HepG2 (cell line): ENCODE results near the gene CABP5. TPM values are rescaled to one million over a fixed set of nuclear protein-coding genes. Genes with fewer than 3 reads are reported as not detected.

Source experiments
- ATAC-seq: fragments of 200-7000 bp; cut with Tn5 transposase; 3 replicates; pipeline ENCODE4 v1.9.1; 2020; ENCODE audit warnings: mild to moderate bottlenecking, moderate library complexity
- BruUV-seq: library from RNA; stranded (reverse); fragments of 400-500 nt; replicated peaks from 2 replicates; lab custom pipeline; 2021; lab: Mats Ljungman, UMichigan
- CTCF ChIA-PET: fragments of 300-600 bp; formaldehyde crosslinking; extraction: SDS; loops from one replicate; lab custom pipeline; 2021; ENCODE audit warnings: low total read pairs, inconsistent platforms, low intra/inter-chr PET ratio; lab: Yijun Ruan, JAX
- POLR2A ChIA-PET: fragments of 350-600 bp; sonication (Branson Sonifier 250); formaldehyde crosslinking; loops from one replicate; lab custom pipeline; 2020; ENCODE audit warnings: antibody characterized with exemption, inconsistent platforms; lab: Yijun Ruan, JAX
- DNase-seq: peaks from one replicate; pipeline ENCODE4 v3.0.0-alpha.2; 2015; ENCODE audit warnings: low spot score
- FAIRE-seq: peaks from 3 replicates; lab custom pipeline; 2011; peaks lifted over from hg19 to GRCh38; lab: Jason Lieb, UNC
- H2AFZ ChIP-seq: one replicate; pipeline ENCODE4 v1.6.1; 2011; ENCODE audit warnings: low read length, inconsistent platforms
- H3K27ac ChIP-seq: fragments of 300-600 bp; 3 replicates; pipeline ENCODE4 v1.8.0; 2011; ENCODE audit warnings: mixed run types, mild to moderate bottlenecking, mixed read lengths, low read length, inconsistent platforms; ENCODE audit not compliant: insufficient read depth; ENCODE audit errors: extremely low read length
- H3K27me3 ChIP-seq, 2 experiments: fragments of 200-600 bp in 1 of 2; 2 replicates in 1 of 2; 3 replicates in 1 of 2; pipeline versions ENCODE4 v1.6.0 to v1.8.0; 2011; ENCODE audit warnings: low read length in 2 of 2, mild to moderate bottlenecking in 2 of 2, moderate library complexity in 2 of 2, inconsistent platforms in 1 of 2; ENCODE audit not compliant: insufficient read depth in 2 of 2, control insufficient read depth in 1 of 2
- H3K36me3 ChIP-seq, 2 experiments: fragments of 200-600 bp in 1 of 2; replicated peaks in 1 of 2; 2 replicates in 1 of 2; 3 replicates in 1 of 2; pipeline versions ENCODE4 v1.5.1 to v1.8.0; 2011; ENCODE audit warnings: low read length in 2 of 2, inconsistent platforms in 1 of 2; ENCODE audit not compliant: insufficient read depth in 2 of 2, control insufficient read depth in 1 of 2
- H3K4me1 ChIP-seq: 2 replicates; pipeline ENCODE4 v1.5.1; 2012; ENCODE audit warnings: low read length, inconsistent platforms; ENCODE audit not compliant: insufficient read depth
- H3K4me2 ChIP-seq: 2 replicates; pipeline ENCODE4 v1.6.0; 2011; ENCODE audit warnings: low read depth, low read length, inconsistent platforms
- H3K4me3 ChIP-seq, 3 experiments: fragments of 200-600 bp in 1 of 3; sonication (generic), shearing (Covaris generic) in 1 of 3; replicated peaks in 1 of 3; 2 replicates each; pipeline ENCODE4 v1.5.1; 2011 to 2016; ENCODE audit warnings: low read length in 3 of 3, inconsistent platforms in 2 of 3, low read depth in 2 of 3, mild to moderate bottlenecking in 2 of 3, control low read depth in 1 of 3, mixed read lengths in 1 of 3; ENCODE audit not compliant: insufficient read depth in 1 of 3
- H3K79me2 ChIP-seq: one replicate; pipeline ENCODE4 v1.6.1; 2011; ENCODE audit warnings: low read length, inconsistent platforms; ENCODE audit not compliant: insufficient read depth
- H3K9ac ChIP-seq: 2 replicates; pipeline ENCODE4 v1.6.0; 2011; ENCODE audit warnings: mild to moderate bottlenecking, low read depth, low read length, inconsistent platforms; ENCODE audit not compliant: insufficient read depth
- H3K9me3 ChIP-seq: 2 replicates; pipeline ENCODE4 v1.5.1; 2012; ENCODE audit warnings: mild to moderate bottlenecking, low read length
- H4K20me1 ChIP-seq: 2 replicates; pipeline ENCODE4 v1.6.0; 2011; ENCODE audit warnings: inconsistent platforms, mild to moderate bottlenecking, low read length, moderate library complexity; ENCODE audit not compliant: insufficient read depth
- DMAP1 ChIP-seq: IDR thresholded peaks from 2 replicates; pipeline ENCODE4 v1.6.1; 2016
- DR1 ChIP-seq: sonication (generic); formaldehyde crosslinking; IDR thresholded peaks from 2 replicates; pipeline ENCODE4 v1.8.0; 2021; ENCODE audit warnings: mild to moderate bottlenecking, missing genetic modification reagents, inconsistent platforms
- FOXP1 ChIP-seq, 2 experiments: fragments of 450-650 bp in 1 of 2; IDR thresholded peaks; 2 replicates each; pipeline ENCODE4 v1.6.1; 2017 to 2018; ENCODE audit warnings: antibody characterized with exemption in 1 of 2
- IKZF5 ChIP-seq: IDR thresholded peaks from 2 replicates; pipeline ENCODE4 v1.6.1; 2018; ENCODE audit warnings: missing genetic modification reagents, mild to moderate bottlenecking, missing compliant biosample characterization
- NAIF1 ChIP-seq: sonication (generic); formaldehyde crosslinking; IDR thresholded peaks from 2 replicates; pipeline ENCODE4 v1.5.0; 2020; ENCODE audit warnings: mild to moderate bottlenecking, missing genetic modification reagents, borderline replicate concordance
- ZFP36L1 ChIP-seq: sonication (generic); formaldehyde crosslinking; IDR thresholded peaks from 2 replicates; pipeline ENCODE4 v1.8.0; 2022; ENCODE audit warnings: mild to moderate bottlenecking, missing genetic modification reagents, moderate library complexity
- ZFP91 ChIP-seq: sonication (generic); formaldehyde crosslinking; IDR thresholded peaks from 2 replicates; pipeline ENCODE4 v1.9.0; 2022; ENCODE audit warnings: missing genetic modification reagents, mild to moderate bottlenecking, borderline replicate concordance
- ZKSCAN5 ChIP-seq: sonication (generic); formaldehyde crosslinking; IDR thresholded peaks from 2 replicates; pipeline ENCODE4 v1.5.1; 2020; ENCODE audit warnings: mild to moderate bottlenecking, missing genetic modification reagents
- ZNF10 ChIP-seq: sonication (generic); formaldehyde crosslinking; IDR thresholded peaks from 2 replicates; pipeline ENCODE4 v1.4.0; 2020; ENCODE audit warnings: mild to moderate bottlenecking, low read depth, missing genetic modification reagents, borderline replicate concordance
- ZNF12 ChIP-seq: sonication (generic); formaldehyde crosslinking; IDR thresholded peaks from 2 replicates; pipeline ENCODE4 v1.5.0; 2020; ENCODE audit warnings: missing genetic modification reagents
- ZNF24 ChIP-seq: fragments of 450-650 bp; IDR thresholded peaks from 2 replicates; pipeline ENCODE4 v1.6.1; 2017; ENCODE audit warnings: antibody characterized with exemption, mild to moderate bottlenecking
- ZNF337 ChIP-seq: sonication (generic); formaldehyde crosslinking; IDR thresholded peaks from 2 replicates; pipeline ENCODE4 v1.5.1; 2020; ENCODE audit warnings: missing genetic modification reagents, low read depth, mild to moderate bottlenecking, borderline replicate concordance
- ZNF430 ChIP-seq: sonication (generic); formaldehyde crosslinking; IDR thresholded peaks from 2 replicates; pipeline ENCODE4 v1.9.0; 2021; ENCODE audit warnings: mild to moderate bottlenecking, missing genetic modification reagents
- ZNF431 ChIP-seq: sonication (generic); formaldehyde crosslinking; IDR thresholded peaks from 2 replicates; pipeline ENCODE4 v1.9.0; 2022; ENCODE audit warnings: missing genetic modification reagents, low read depth, mild to moderate bottlenecking, borderline replicate concordance
- ZNF737 ChIP-seq: sonication (generic); formaldehyde crosslinking; IDR thresholded peaks from 2 replicates; pipeline ENCODE4 v1.5.0; 2020; ENCODE audit warnings: missing genetic modification reagents, mild to moderate bottlenecking, borderline replicate concordance
- ZNF883 ChIP-seq: sonication (generic); formaldehyde crosslinking; IDR thresholded peaks from 2 replicates; pipeline ENCODE4 v1.5.1; 2020; ENCODE audit warnings: mild to moderate bottlenecking, missing genetic modification reagents; ENCODE audit errors: not compliant biosample characterization
- WGBS: methylation state at CpG from one replicate; pipeline ENCODE4 v1.1.6; 2017; ENCODE audit warnings: low lambda C conversion rate; 5-methylcytosine and 5-hydroxymethylcytosine counted together
- in situ Hi-C: cut with HindIII; loops from 2 replicates; pipeline ENCODE4 v1.10.0; 2017; ENCODE audit warnings: low pct_unique_long_range_greater_than_20kb; ENCODE audit not compliant: extremely low pct_ligation_motif_present
- intact Hi-C: fragments of 100-400 bp; cut with micrococcal nuclease; formaldehyde crosslinking; loops from one replicate; pipeline ENCODE4 v1.10.0; 2022; ENCODE audit not compliant: unreplicated experiment
- polyA plus RNA-seq, 8 experiments: library from polyadenylated mRNA; depleted of rRNA in 3 of 8; stranded (reverse) in 7 of 8; unstranded in 1 of 8; fragments of >200 nt; fragmentation: Illumina TruSeq in 4 of 8; extraction: Trizol in 4 of 8; gene quantifications; 2 replicates each; pipeline versions ENCODE4 v1.2.1 to v1.2.3, GENCODE V29; 2011 to 2016; ENCODE audit warnings: low read depth in 4 of 8, missing spikeins in 1 of 8, mixed read lengths in 1 of 8; ENCODE audit not compliant: insufficient read depth in 1 of 8
- total RNA-seq, 5 experiments: library from RNA; depleted of rRNA; stranded (reverse); fragments of >200 nt; fragmentation: Illumina TruSeq; extraction: Trizol; gene quantifications; 2 replicates each; pipeline ENCODE4 v1.2.3, GENCODE V29; 2016; ENCODE audit warnings: low read depth in 1 of 5

CABP5 gene
- total and polyA plus RNA-seq, 2 of the 13 experiments (the other 11 are each of a cell fraction or from before 2014, with no cell fraction given): not detected

- TF ChIP-seq IKZF5 (no peak), ZNF337 (CRISPR knock-in tag) (no peak), DR1 (CRISPR knock-in tag) (no peak), ZNF431 (CRISPR knock-in tag) (no peak), ZFP36L1 (no peak), ZFP91 (CRISPR knock-in tag) (no peak), ZNF12 (CRISPR knock-in tag) (no peak), ZNF883 (no peak), ZKSCAN5 (CRISPR knock-in tag) (no peak), NAIF1 (CRISPR knock-in tag) (no peak), ZNF430 (no peak), DMAP1 (CRISPR knock-in tag) (no peak), ZNF10 (CRISPR knock-in tag) (no peak), FOXP1 (IDR thresholded peaks at IDR 0.05) (no peak), FOXP1 (CRISPR knock-in tag; IDR thresholded peaks at IDR 0.05) (no peak), ZNF24 (no peak), ZNF737 (CRISPR knock-in tag) (no peak)
- H3K79me2 ChIP-seq: no peaks in the 10 kb centered on the region
- peaks cover 0 to 27% of the 10 kb centered on the region in 2 experiments for H3K27me3 ChIP-seq
- no peak overlapping the region for H3K4me2 ChIP-seq
- CTCF ChIA-PET: no interaction called here
- H3K4me3 ChIP-seq: no peak overlapping the region
- H3K27ac ChIP-seq: no peak overlapping the region
- no peaks in the 10 kb centered on the region for H3K36me3 ChIP-seq
- no peak overlapping the region for H2AFZ ChIP-seq
- POLR2A ChIA-PET: no interaction called here
- DNase-seq (no peak), FAIRE-seq (no peak), ATAC-seq (no peak)
- no peaks in the 10 kb centered on the region for H4K20me1 ChIP-seq
- BruUV-seq: no TSS peak
- WGBS: 5% methylated on average over 2 of the region's 2 CpGs
- H3K9ac ChIP-seq: no peak overlapping the region
- intact Hi-C loops: no loop called here
- in situ Hi-C loops: no loop called here
- H3K9me3 ChIP-seq: peaks cover 8% of the 10 kb centered on the region
- H3K4me1 ChIP-seq: no peaks in the 10 kb centered on the region
Observed at GRCh38 chr19:48036765-48037164, 7.1 kb downstream of the CABP5 start.
